ENCODE measurements around the gene FZD2. TPM values are rescaled to one million over a fixed set of nuclear protein-coding genes. Genes with fewer than 3 reads are reported as not detected.

The FZD2 gene
- total RNA-seq, 2 experiments from 2014 or later = 0.36 to 0.45 TPM

DNA sequence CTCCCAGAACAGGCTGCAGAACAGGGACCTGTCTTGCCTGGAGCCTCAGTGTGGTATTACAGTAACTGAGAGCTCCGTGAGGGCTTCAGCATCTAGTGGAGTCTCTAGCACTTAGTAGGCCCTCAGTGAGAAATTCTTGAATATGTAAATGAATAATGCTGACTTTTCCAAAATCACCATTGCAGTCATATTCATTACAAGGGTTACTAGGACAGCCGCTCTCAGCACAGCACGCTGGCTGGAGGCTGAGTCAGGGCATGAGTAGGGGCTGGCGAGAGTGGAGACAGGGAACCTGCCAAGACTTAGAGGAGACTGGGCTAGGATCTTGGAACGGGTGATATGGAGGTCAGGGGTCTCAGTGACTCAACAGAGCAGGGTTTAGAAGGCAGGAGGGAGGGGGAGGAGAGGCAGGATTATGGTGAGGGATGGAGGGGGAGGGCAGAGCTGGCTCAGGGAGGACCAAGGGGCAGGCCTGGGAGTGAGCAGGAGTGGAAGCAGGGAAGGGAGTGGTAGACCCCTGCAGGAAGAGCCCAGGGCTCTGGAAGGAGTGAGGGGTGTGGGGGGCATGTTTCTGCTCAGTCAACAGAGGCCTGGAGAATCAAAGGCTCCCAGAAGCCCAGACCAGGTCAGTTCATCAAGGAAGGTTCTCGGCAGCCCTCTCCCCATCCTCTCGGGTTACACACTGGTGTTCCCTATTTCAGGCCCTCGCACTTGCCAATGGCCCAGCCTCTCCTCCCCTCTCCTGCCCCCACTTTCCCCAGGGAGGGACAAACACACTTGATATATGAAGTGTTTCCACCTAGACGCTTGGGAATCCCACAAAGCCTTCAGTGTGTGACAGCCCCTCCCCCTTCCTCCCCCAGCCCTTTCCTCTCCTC is 42.3 kb downstream of the FZD2 start:
- no peak for ATAC-seq (ENCODE audit: low read depth)
- H3K36me3 Mint-ChIP-seq = no peaks in the 10 kb centered on the region
- no peak for DNase-seq
- H3K27ac Mint-ChIP-seq = no peak overlapping the region
- H3K27me3 Mint-ChIP-seq = peaks cover 8% of the 10 kb centered on the region
- no peaks in the 10 kb centered on the region for H3K4me1 Mint-ChIP-seq
- no peaks in the 10 kb centered on the region for H3K9me3 Mint-ChIP-seq
- POLR2A ChIA-PET = interaction anchor here (0.5 kb wide), 1 partner anchor 1278 kb away, joined by 4 read pairs; no protein-coding TSS in a partner anchor
- H3K4me3 Mint-ChIP-seq = no peak overlapping the region

DNA sequence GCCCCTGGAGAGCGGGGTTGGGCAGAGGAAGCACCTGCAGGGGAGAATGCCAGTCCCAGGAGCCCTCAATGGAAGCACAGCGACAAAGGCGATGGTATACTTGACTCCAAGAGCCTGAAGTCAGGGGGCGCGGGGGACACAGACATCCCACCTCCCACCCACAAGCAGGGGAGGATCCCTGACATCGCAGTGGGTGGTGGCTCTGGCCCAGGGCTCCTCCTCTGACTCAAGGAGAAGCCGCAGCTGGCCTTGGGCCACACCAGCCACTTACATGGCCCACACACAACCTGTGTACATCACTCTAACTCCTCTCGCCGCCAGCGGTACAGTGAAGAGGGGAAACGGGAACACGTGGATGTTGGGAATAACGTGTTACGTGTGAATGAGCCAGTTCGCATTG is 44.3 kb downstream of the FZD2 start:
- Mint-ChIP-seq H3K27ac (no peak overlapping the region), H3K4me3 (no peak overlapping the region), H3K36me3 (no peaks in the 10 kb centered on the region), H3K4me1 (no peaks in the 10 kb centered on the region), H3K27me3 (peaks cover 6% of the 10 kb centered on the region), H3K9me3 (no peaks in the 10 kb centered on the region)
- POLR2A ChIA-PET = no interaction called here
- DNase-seq (no peak), ATAC-seq (ENCODE audit: low read depth) (no peak)

GRCh38 chr17:44601973-44602372 is 44.7 kb downstream of the FZD2 start:
- POLR2A ChIA-PET = no interaction called here
- Mint-ChIP-seq H3K4me3 (no peak overlapping the region), H3K4me1 (no peaks in the 10 kb centered on the region), H3K27me3 (peaks cover 6% of the 10 kb centered on the region), H3K36me3 (no peaks in the 10 kb centered on the region), H3K27ac (no peak overlapping the region), H3K9me3 (no peaks in the 10 kb centered on the region)
- ATAC-seq (ENCODE audit: low read depth) (no peak), DNase-seq (no peak)

GRCh38 chr17:44602390-44602789 is 45.1 kb downstream of the FZD2 start:
- no peak for ATAC-seq (ENCODE audit: low read depth)
- no peaks in the 10 kb centered on the region for H3K9me3 Mint-ChIP-seq
- no peaks in the 10 kb centered on the region for H3K36me3 Mint-ChIP-seq
- H3K27me3 Mint-ChIP-seq = peaks cover 5% of the 10 kb centered on the region
- DNase-seq = no peak
- POLR2A ChIA-PET = no interaction called here
- H3K27ac Mint-ChIP-seq = no peak overlapping the region
- H3K4me1 Mint-ChIP-seq = no peaks in the 10 kb centered on the region
- H3K4me3 Mint-ChIP-seq = no peak overlapping the region

GRCh38 chr17:44602970-44603369 is 45.7 kb downstream of the FZD2 start:
- POLR2A ChIA-PET = no interaction called here
- ATAC-seq (ENCODE audit: low read depth) (no peak), DNase-seq (no peak)
- H3K36me3 Mint-ChIP-seq = no peaks in the 10 kb centered on the region
- H3K9me3 Mint-ChIP-seq = no peaks in the 10 kb centered on the region
- no peak overlapping the region for H3K27ac Mint-ChIP-seq
- H3K4me3 Mint-ChIP-seq = no peak overlapping the region
- peaks cover 4% of the 10 kb centered on the region for H3K27me3 Mint-ChIP-seq
- no peaks in the 10 kb centered on the region for H3K4me1 Mint-ChIP-seq

DNA sequence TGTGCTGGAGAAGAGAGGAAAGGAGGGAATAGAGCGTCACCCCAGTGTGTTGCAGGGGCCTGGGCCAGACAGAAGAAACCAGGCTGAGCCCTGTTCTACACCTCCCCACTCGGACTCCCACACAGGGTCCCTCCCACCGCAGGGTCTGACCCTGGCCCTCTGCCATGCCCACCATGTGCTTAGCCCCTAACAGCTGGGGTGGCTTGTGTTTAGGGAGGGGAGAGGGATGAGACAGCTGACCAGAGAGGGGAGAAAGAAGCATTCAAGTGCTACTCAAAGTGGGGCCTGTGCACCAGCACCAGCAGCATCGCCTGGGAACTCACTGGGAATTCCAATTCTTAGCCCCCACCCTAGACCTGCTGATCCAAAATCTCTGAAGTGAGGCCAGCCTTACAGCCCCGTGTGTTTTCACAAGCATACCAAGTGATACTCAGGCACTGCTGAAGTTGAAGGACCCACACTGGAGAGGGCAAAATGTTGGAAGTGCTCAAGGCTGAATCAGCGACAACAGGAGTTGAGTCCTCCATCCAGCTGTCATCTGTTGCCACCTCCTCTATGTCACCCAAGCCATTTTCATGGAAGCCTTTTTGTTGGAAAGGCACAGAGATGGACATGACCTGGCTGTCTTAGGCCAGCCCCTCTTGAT is 47.0 kb downstream of the FZD2 start:
- H3K9me3 Mint-ChIP-seq = no peaks in the 10 kb centered on the region
- H3K27ac Mint-ChIP-seq = no peak overlapping the region
- no peak overlapping the region for H3K4me3 Mint-ChIP-seq
- H3K27me3 Mint-ChIP-seq = peaks cover 4% of the 10 kb centered on the region
- DNase-seq = no peak
- no peaks in the 10 kb centered on the region for H3K4me1 Mint-ChIP-seq
- POLR2A ChIA-PET = no interaction called here
- H3K36me3 Mint-ChIP-seq = no peaks in the 10 kb centered on the region
- ATAC-seq (ENCODE audit: low read depth) = no peak

DNA sequence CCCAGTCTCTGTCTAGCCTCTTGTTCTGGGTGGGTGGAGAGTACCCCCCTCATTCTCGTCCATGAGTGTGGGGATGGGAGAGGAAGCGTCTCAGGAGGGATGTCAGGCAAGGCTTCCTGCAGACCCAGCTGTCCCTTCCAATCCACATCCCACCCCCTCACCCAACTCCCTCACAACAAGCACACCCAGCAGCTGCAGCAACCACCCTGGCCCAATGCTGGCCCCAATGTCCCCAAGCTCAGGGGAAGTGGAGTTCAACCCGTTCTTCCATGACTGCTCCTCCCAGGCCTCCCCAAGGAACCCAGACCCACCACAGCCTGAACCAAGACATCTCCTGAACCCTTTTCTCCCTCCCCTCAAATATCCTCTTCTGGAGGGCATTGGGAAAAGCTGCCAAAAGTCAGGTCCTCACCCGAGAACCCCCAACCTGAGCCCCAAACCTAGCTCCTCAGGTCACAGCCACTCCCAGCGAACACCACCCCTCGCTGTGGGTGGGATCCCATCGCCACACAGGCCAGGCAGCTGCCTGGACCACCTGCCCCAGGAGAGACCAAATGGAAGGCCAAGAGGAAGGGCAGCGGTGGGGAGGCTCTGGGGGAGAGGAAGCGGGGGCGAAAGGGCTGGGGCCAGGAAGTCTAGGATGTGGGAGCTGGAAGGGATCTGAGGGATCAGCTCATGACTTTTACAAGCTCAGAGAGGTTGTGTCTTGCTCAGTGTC is 47.6 kb downstream of the FZD2 start:
- POLR2A ChIA-PET = no interaction called here
- no peak for DNase-seq

DNA sequence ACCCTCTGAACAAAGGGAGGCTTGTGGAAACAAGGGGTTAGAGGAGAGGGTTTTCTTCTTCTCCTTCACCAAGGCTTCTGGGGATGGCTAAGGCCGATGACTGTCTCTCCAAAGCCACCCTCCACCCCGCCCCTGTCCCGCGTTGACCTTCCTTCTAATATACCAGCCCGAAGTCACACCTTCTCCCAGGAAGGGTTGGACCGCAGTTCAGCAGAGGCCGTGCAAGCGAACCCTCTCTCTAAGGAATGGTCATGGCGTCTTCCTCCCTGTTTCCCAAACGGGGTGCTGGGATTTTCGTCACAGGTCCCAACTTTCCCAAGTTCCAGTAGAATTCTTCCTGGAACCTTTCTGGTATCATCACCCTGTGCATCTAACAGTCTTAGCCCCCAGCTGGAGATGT is 49.4 kb downstream of the FZD2 start:
- no peak overlapping the region for H3K27ac Mint-ChIP-seq
- no peaks in the 10 kb centered on the region for H3K9me3 Mint-ChIP-seq
- H3K4me3 Mint-ChIP-seq = no peak overlapping the region
- no peaks in the 10 kb centered on the region for H3K4me1 Mint-ChIP-seq
- DNase-seq (no peak), ATAC-seq (ENCODE audit: low read depth) (no peak)
- POLR2A ChIA-PET = no interaction called here
- no peaks in the 10 kb centered on the region for H3K36me3 Mint-ChIP-seq
- H3K27me3 Mint-ChIP-seq = peaks cover 6% of the 10 kb centered on the region

More for the DNA sequence above, 47.6 kb downstream of the FZD2 start:
- Mint-ChIP-seq H3K4me3 (no peak overlapping the region), H3K9me3 (no peaks in the 10 kb centered on the region), H3K27me3 (peaks cover 6% of the 10 kb centered on the region), H3K36me3 (no peaks in the 10 kb centered on the region), H3K27ac (no peak overlapping the region), H3K4me1 (no peaks in the 10 kb centered on the region)
- no peak for ATAC-seq (ENCODE audit: low read depth)

GRCh38 chr17:44607836-44608690 is 50.8 kb downstream of the FZD2 start:
- Mint-ChIP-seq H3K9me3 (no peaks in the 10 kb centered on the region), H3K4me3 (no peak overlapping the region), H3K36me3 (no peaks in the 10 kb centered on the region), H3K4me1 (no peaks in the 10 kb centered on the region), H3K27me3 (peaks cover 2% of the 10 kb centered on the region), H3K27ac (no peak overlapping the region)
- POLR2A ChIA-PET = interaction anchor here (0.6 kb wide), 1 partner anchor 33 kb away, joined by 3 read pairs; no protein-coding TSS in a partner anchor
- DNase-seq (no peak), ATAC-seq (ENCODE audit: low read depth) (no peak)

- H3K4me3 Mint-ChIP-seq = no peak overlapping the region
- peaks cover 2% of the 10 kb centered on the region for H3K27me3 Mint-ChIP-seq
- H3K9me3 Mint-ChIP-seq = no peaks in the 10 kb centered on the region
- ATAC-seq (ENCODE audit: low read depth) (no peak), DNase-seq (no peak)
- no peak overlapping the region for H3K27ac Mint-ChIP-seq
- H3K4me1 Mint-ChIP-seq = no peaks in the 10 kb centered on the region
- no peaks in the 10 kb centered on the region for H3K36me3 Mint-ChIP-seq
- POLR2A ChIA-PET = no interaction called here
Measured at GRCh38 chr17:44608727-44609435, 51.6 kb downstream of the FZD2 start.

- no peak overlapping the region for H3K4me3 Mint-ChIP-seq
- H3K9me3 Mint-ChIP-seq = no peaks in the 10 kb centered on the region
- peaks cover 5% of the 10 kb centered on the region for H3K27me3 Mint-ChIP-seq
- H3K36me3 Mint-ChIP-seq = no peaks in the 10 kb centered on the region
- POLR2A ChIA-PET = no interaction called here
- DNase-seq (no peak), ATAC-seq (ENCODE audit: low read depth) (no peak)
- H3K27ac Mint-ChIP-seq = no peak overlapping the region
- no peaks in the 10 kb centered on the region for H3K4me1 Mint-ChIP-seq
Measured at GRCh38 chr17:44610331-44610730, 53.0 kb downstream of the FZD2 start.

Measured in activated naive CD8-positive, alpha-beta T cell treated with anti-CD3 and anti-CD28 coated beads, Interleukin-2, amount 10 ng/mL, durations not matched to agents 7 days and 5 days (primary cell).